ENCODE results near the gene CTAG2. TPM values are rescaled to one million over a fixed set of nuclear protein-coding genes. Genes with fewer than 3 reads are reported as not detected.
"Not testable (repeated sequence)": the region's sequence is repeated elsewhere in the genome, so short reads cannot be mapped to it uniquely, and the experiment has no call there.

The CTAG2 gene
- total RNA-seq, result 10 to 100 TPM in 1 of 2 donors, not detected in 1; 15.4 TPM

DNA sequence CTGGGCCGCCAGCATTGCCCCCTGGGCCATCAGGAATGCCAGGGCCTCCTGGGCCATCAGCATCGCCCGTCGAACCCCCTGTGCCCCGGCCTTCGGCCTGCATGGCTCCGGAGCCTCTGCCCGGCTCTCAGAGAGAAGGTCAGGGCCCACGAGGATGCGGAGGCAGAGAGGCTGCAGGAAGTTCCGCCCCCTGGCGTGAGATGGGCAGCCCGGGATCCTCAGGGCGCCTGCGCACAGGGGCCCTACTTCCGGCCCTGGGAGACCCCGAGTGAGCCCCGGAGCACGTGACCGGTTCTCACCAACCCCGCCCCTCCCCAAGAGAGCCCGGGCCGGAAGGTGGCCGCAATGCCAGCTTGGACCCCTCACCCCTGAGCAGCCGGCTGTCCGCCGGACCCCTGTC lies at the start of gene CTAG2:
TSS of gene CTAG2 (minus strand) at position 167 of the 400 bp plus-strand sequence. CDS start at position 103, 64 bp downstream.
- H3K36me3 ChIP-seq; H3K9me3 ChIP-seq; H3K27me3 ChIP-seq (replicated peaks; ENCODE audit: insufficient read depth); H3K27ac ChIP-seq; H3K4me3 ChIP-seq; intact Hi-C loops (cut with DNase I); H3K4me1 ChIP-seq (replicated peaks); DNase-seq (ENCODE audit: low spot score): not testable (repeated sequence)
- WGBS, result no CpG with 5 or more reads among the region's 27 CpGs

GRCh38 chrX:154698630-154699248 lies 45.4 kb upstream of the CTAG2 start:
- Histone ChIP-seq H3K4me3 (no peak overlapping the region), H3K27ac (no peak overlapping the region), H3K4me1 (replicated peaks) (no peaks in the 10 kb centered on the region), H3K27me3 (replicated peaks; ENCODE audit: insufficient read depth) (no peaks in the 10 kb centered on the region), H3K9me3 (no peaks in the 10 kb centered on the region), H3K36me3 (no peaks in the 10 kb centered on the region)
- intact Hi-C loops (cut with DNase I), result no loop called here
- WGBS, result 75% methylated on average over 5 of the region's 6 CpGs
- no peak for TF ChIP-seq POLR2A (IDR thresholded peaks at IDR 0.05)
- no peak for TF ChIP-seq POLR2AphosphoS5 (IDR thresholded peaks at IDR 0.05)
- TF ChIP-seq CTCF (IDR thresholded peaks at IDR 0.05), result no peak
- DNase-seq (ENCODE audit: low spot score), result no peak

GRCh38 chrX:154696676-154697045 lies 43.3 kb upstream of the CTAG2 start:
- WGBS, result 57% methylated on average over 1 of the region's 1 CpG
- intact Hi-C loops (cut with DNase I), result no loop called here
- Histone ChIP-seq H3K4me3 (no peak overlapping the region), H3K27me3 (replicated peaks; ENCODE audit: insufficient read depth) (no peaks in the 10 kb centered on the region), H3K36me3 (no peaks in the 10 kb centered on the region), H3K27ac (no peak overlapping the region), H3K9me3 (no peaks in the 10 kb centered on the region), H3K4me1 (replicated peaks) (no peaks in the 10 kb centered on the region)
- no peak for DNase-seq (ENCODE audit: low spot score)
- TF ChIP-seq POLR2AphosphoS5 (IDR thresholded peaks at IDR 0.05) (no peak), CTCF (IDR thresholded peaks at IDR 0.05) (no peak), POLR2A (IDR thresholded peaks at IDR 0.05) (no peak)

DNA sequence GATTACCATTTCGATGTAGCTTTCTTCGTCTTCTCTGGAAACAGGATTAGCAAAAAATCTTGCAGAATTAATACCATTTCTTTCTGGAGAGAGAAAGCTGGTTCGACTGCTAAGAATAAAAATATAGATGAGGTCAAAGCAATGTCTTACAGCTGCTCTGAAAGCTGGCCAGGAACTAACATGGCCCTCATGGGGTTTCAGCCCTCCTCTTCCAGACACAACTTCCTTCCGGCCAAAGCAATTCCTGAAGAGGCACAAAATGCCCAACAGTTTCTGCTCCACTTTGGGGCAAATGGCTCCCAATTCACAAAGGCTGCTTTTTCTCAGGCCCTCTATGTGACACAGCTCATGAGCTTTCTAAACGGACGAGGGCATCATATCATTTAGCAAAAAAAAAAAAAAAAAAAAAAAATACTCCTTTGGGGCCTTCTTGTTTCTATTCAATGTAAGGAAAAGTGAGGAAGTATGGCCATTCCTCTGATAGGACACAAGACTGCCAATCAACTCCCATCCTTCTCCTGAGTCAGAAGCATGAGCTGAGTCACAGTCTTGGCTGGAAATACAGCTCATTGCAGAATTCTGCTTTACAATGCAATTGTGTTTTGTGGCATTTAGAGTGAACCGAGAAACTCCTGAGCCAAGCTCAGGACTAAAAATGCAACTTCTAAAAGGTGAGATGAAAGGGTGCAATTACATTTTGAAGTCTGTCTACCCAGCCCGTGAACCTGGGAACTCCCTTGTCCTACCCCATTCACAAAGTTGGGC lies 42.7 kb upstream of the CTAG2 start:
- 65% methylated on average over 8 of the region's 8 CpGs for WGBS

DNA sequence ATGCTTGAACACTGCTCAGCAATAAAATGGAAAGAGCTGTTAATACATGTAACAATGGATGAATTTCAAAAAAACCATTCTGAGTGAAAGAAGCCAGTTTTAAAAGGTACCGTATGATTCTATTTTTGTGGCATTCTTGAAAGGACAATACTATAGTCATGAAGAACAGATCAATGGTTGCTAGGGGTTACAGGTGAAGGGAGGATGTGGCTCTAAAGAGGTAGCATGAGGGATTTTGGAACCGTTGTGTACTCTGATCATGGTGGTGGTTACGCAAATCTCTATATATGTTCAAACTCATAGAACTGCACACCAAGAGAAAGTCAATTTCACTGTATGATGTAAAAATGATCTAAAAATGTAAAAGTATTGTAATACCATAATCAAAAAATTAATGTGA lies 40.0 kb upstream of the CTAG2 start:
- TF ChIP-seq POLR2AphosphoS5 (IDR thresholded peaks at IDR 0.05) (no peak), POLR2A (IDR thresholded peaks at IDR 0.05) (no peak), CTCF (IDR thresholded peaks at IDR 0.05) (no peak)
- DNase-seq (ENCODE audit: low spot score), result no peak
- Histone ChIP-seq H3K27me3 (replicated peaks; ENCODE audit: insufficient read depth) (no peaks in the 10 kb centered on the region), H3K27ac (no peak overlapping the region), H3K4me3 (no peak overlapping the region), H3K36me3 (no peaks in the 10 kb centered on the region), H3K4me1 (replicated peaks) (no peaks in the 10 kb centered on the region), H3K9me3 (no peaks in the 10 kb centered on the region)
- 71% methylated on average over 3 of the region's 3 CpGs for WGBS
- intact Hi-C loops (cut with DNase I), result no loop called here

More for the DNA sequence above, 42.7 kb upstream of the CTAG2 start:
- Histone ChIP-seq H3K4me1 (replicated peaks) (no peaks in the 10 kb centered on the region), H3K36me3 (no peaks in the 10 kb centered on the region), H3K27me3 (replicated peaks; ENCODE audit: insufficient read depth) (no peaks in the 10 kb centered on the region), H3K27ac (no peak overlapping the region), H3K4me3 (no peak overlapping the region), H3K9me3 (no peaks in the 10 kb centered on the region)
- intact Hi-C loops (cut with DNase I), result no loop called here
- DNase-seq (ENCODE audit: low spot score), result no peak
- TF ChIP-seq POLR2A (IDR thresholded peaks at IDR 0.05) (no peak), CTCF (IDR thresholded peaks at IDR 0.05) (no peak), POLR2AphosphoS5 (IDR thresholded peaks at IDR 0.05) (no peak)

- WGBS, result 43% methylated on average over 2 of the region's 2 CpGs
- H3K4me1 ChIP-seq (replicated peaks); H3K36me3 ChIP-seq; H3K4me3 ChIP-seq; H3K9me3 ChIP-seq; H3K27ac ChIP-seq; H3K27me3 ChIP-seq (replicated peaks; ENCODE audit: insufficient read depth); intact Hi-C loops (cut with DNase I); DNase-seq (ENCODE audit: low spot score): not testable (repeated sequence)
Measured at GRCh38 chrX:154690438-154690837, 37.1 kb upstream of the CTAG2 start.

GRCh38 chrX:154672084-154672483 lies 18.7 kb upstream of the CTAG2 start:
- intact Hi-C loops (cut with DNase I); H3K27me3 ChIP-seq (replicated peaks; ENCODE audit: insufficient read depth); H3K36me3 ChIP-seq; H3K4me3 ChIP-seq; DNase-seq (ENCODE audit: low spot score); H3K4me1 ChIP-seq (replicated peaks); H3K9me3 ChIP-seq; H3K27ac ChIP-seq: not testable (repeated sequence)

DNA sequence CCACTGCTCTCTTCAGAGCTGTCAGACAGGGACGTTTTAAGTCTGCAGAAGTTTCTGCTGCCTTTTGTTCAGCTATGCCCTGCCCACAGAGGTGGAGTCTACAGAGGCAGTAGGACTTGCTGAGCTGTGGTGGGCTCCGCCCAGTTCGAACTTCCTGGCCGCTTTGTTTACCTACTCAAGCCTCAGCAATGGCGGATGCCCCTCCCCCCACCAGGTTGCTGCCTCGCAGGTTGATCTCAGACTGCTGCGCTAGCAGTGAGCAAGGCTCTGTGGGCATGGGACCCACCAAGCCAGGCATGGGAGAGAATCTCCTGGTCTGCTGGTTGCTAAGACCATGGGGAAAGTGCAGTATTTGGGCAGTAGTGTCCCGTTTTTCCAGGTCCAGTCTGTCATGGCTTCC lies 17.5 kb upstream of the CTAG2 start:
- H3K27me3 ChIP-seq (replicated peaks; ENCODE audit: insufficient read depth); H3K4me1 ChIP-seq (replicated peaks): not testable (repeated sequence)

More for the DNA sequence above, 17.5 kb upstream of the CTAG2 start:
- H3K36me3 ChIP-seq; H3K27ac ChIP-seq; intact Hi-C loops (cut with DNase I); H3K9me3 ChIP-seq; DNase-seq (ENCODE audit: low spot score); H3K4me3 ChIP-seq: not testable (repeated sequence)
- WGBS, result 100% methylated on average over 1 of the region's 8 CpGs
